PC-3 (cell line): Measurements from ENCODE around the gene ALOX15B. TPM values are rescaled to one million over a fixed set of nuclear protein-coding genes. Genes with fewer than 3 reads are reported as not detected.
"Not testable (repeated sequence)": the region's sequence is repeated elsewhere in the genome, so short reads cannot be mapped to it uniquely, and the experiment has no call there.

Experiments
- ATAC-seq: fragments of 200-7000 bp; cut with Tn5 transposase; 2 replicates; pipeline ENCODE4 v1.9.1; 2020; ENCODE audit warnings: mild to moderate bottlenecking, moderate library complexity
- BruUV-seq: library from RNA; stranded (reverse); fragments of 400-500 nt; replicated peaks from 2 replicates; lab custom pipeline; 2021; lab: Mats Ljungman, UMichigan
- CTCF ChIA-PET: fragments of 300-600 bp; sonication (Branson Sonifier 250); formaldehyde crosslinking; loops from one replicate; lab custom pipeline; 2022; ENCODE audit warnings: antibody characterized with exemption; lab: Charles Lee
- POLR2A ChIA-PET: fragments of 300-600 bp; sonication (Branson Sonifier 250); formaldehyde crosslinking; loops from one replicate; lab custom pipeline; 2022; ENCODE audit warnings: antibody characterized with exemption; ENCODE audit not compliant: unreplicated experiment; lab: Charles Lee
- DNase-seq: peaks from one replicate; pipeline ENCODE4 v3.0.0-alpha.2; 2015
- H2AFZ ChIP-seq: fragments of 300-600 bp; sonication (generic); 2 replicates; pipeline ENCODE4 v1.6.0; 2016; ENCODE audit warnings: antibody characterized with exemption, low read length
- H3F3A ChIP-seq: fragments of 300-600 bp; sonication (generic); one replicate; pipeline ENCODE4 v1.6.0; 2017; ENCODE audit warnings: antibody characterized with exemption, low read length, control low read depth, mild to moderate bottlenecking; ENCODE audit not compliant: unreplicated experiment
- H3K27ac ChIP-seq: fragments of 300-600 bp; sonication (generic); 2 replicates; pipeline ENCODE4 v1.5.1; 2016; ENCODE audit warnings: mild to moderate bottlenecking, low read length
- H3K27me3 ChIP-seq: fragments of 300-600 bp; sonication (generic); 2 replicates; pipeline ENCODE4 v1.6.1; 2016; ENCODE audit warnings: low read length, mixed read lengths
- H3K36me3 ChIP-seq: fragments of 300-600 bp; sonication (generic); 2 replicates; pipeline ENCODE4 v1.6.1; 2016; ENCODE audit warnings: low read depth, mixed run types, low read length, mixed read lengths
- H3K4me1 ChIP-seq: fragments of 300-600 bp; sonication (generic); 2 replicates; pipeline ENCODE4 v1.5.1; 2016; ENCODE audit warnings: low read length; ENCODE audit not compliant: insufficient read depth
- H3K4me2 ChIP-seq: fragments of 300-600 bp; sonication (generic); 2 replicates; pipeline ENCODE4 v1.6.0; 2016; ENCODE audit warnings: low read length
- H3K4me3 ChIP-seq: fragments of 300-600 bp; sonication (generic); 2 replicates; pipeline ENCODE4 v1.5.1; 2016; ENCODE audit warnings: mild to moderate bottlenecking, low read length, mixed read lengths
- H3K79me2 ChIP-seq: fragments of 300-600 bp; sonication (generic); 2 replicates; pipeline ENCODE4 v1.6.1; 2017; ENCODE audit warnings: low read length, mixed read lengths
- H3K9ac ChIP-seq: fragments of 300-600 bp; sonication (generic); 2 replicates; pipeline ENCODE4 v1.6.0; 2016; ENCODE audit warnings: mild to moderate bottlenecking, low read length
- H3K9me2 ChIP-seq: fragments of 300-600 bp; sonication (generic); replicated peaks from 2 replicates; pipeline ENCODE4 v1.6.1; 2016; ENCODE audit warnings: mixed run types, low read length, mixed read lengths
- H3K9me3 ChIP-seq: fragments of 300-600 bp; sonication (generic); 2 replicates; pipeline ENCODE4 v1.6.1; 2016; ENCODE audit warnings: low read length, mixed read lengths
- H4K20me1 ChIP-seq: fragments of 300-600 bp; sonication (generic); 2 replicates; pipeline ENCODE4 v1.6.1; 2016; ENCODE audit warnings: low read length, mixed read lengths
- EZH2 ChIP-seq: fragments of 300-600 bp; sonication (generic); IDR thresholded peaks from one replicate; pipeline ENCODE4 v1.6.1; 2017; ENCODE audit warnings: antibody characterized with exemption, mild to moderate bottlenecking, low read length; ENCODE audit not compliant: unreplicated experiment
- EZH2phosphoT487 ChIP-seq: fragments of 300-600 bp; sonication (generic); IDR thresholded peaks from 2 replicates; pipeline ENCODE4 v1.6.1; 2018; ENCODE audit warnings: mild to moderate bottlenecking, antibody characterized with exemption, low read length, borderline replicate concordance
- intact Hi-C: fragments of 100-400 bp; cut with micrococcal nuclease; formaldehyde crosslinking; loops from 2 replicates; pipeline ENCODE4 v1.9.0; 2023
- total RNA-seq: library from RNA; depleted of rRNA; stranded (reverse); fragments of >200 nt; gene quantifications from 2 replicates; pipeline ENCODE4 v1.2.3, GENCODE V29; 2014
- TF ChIP-seq, protein P1 (sequence below): fragments of 300-600 bp; sonication (generic); conservative IDR thresholded peaks from 2 replicates; pipeline ENCODE4 v1.5.1; 2017; ENCODE audit warnings: antibody characterized with exemption, low read depth, mild to moderate bottlenecking, low read length

ALOX15B gene
- total RNA-seq, 1 experiment from 2014 or later, result not detected

DNA sequence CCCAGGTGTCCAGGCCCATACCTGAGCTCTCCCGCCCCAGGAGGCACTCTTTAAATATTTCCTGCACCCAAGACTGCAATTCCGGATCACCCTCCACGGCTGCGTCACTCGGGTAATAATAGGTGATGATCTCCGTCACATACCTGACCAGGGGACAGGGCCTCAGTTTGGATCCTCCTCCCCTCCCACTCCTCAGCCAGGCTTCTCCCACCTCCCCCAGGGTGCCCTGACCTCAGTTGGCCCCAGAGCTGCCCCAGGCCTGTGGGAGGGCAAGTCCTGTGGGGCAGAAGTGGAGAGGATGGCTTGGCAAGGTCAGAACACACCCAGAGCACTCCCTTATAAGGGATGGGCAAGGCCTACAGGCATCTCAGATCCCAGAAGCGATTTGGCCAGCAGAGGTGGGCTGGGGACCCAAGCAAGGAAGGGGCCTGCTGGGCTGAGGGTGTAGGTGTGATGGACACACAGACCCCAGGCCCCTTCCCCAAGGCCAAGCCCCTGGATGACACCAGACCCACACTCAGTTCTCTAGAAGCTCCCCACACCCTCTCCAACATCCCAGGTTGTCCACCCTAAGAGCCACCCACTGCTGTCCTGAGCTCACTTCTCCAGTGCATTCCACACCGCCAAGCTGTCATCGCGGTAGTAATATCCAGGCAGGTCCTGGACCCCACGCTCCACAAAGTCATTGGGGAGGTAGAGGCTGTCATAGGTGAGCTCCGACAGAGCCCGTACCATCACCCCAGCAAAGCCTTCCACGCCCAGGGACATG lies 36.9 kb downstream of the ALOX15B start:
- Histone ChIP-seq H3K27ac (no peak overlapping the region), H4K20me1 (no peaks in the 10 kb centered on the region), H2AFZ (no peak overlapping the region), H3K79me2 (no peaks in the 10 kb centered on the region), H3K9me3 (no peaks in the 10 kb centered on the region), H3K9me2 (no peaks in the 10 kb centered on the region), H3K36me3 (no peaks in the 10 kb centered on the region), H3K4me3 (no peak overlapping the region), H3K4me2 (no peak overlapping the region), H3F3A (no peaks in the 10 kb centered on the region), H3K9ac (no peak overlapping the region), H3K27me3 (peaks cover 30% of the 10 kb centered on the region), H3K4me1 (peaks cover 10% of the 10 kb centered on the region; the same call in 1 of the 2 replicates)
- CTCF ChIA-PET, result no interaction called here
- ATAC-seq (no peak), DNase-seq (no peak)
- POLR2A ChIA-PET, result no interaction called here
- TF ChIP-seq, protein P1, sequence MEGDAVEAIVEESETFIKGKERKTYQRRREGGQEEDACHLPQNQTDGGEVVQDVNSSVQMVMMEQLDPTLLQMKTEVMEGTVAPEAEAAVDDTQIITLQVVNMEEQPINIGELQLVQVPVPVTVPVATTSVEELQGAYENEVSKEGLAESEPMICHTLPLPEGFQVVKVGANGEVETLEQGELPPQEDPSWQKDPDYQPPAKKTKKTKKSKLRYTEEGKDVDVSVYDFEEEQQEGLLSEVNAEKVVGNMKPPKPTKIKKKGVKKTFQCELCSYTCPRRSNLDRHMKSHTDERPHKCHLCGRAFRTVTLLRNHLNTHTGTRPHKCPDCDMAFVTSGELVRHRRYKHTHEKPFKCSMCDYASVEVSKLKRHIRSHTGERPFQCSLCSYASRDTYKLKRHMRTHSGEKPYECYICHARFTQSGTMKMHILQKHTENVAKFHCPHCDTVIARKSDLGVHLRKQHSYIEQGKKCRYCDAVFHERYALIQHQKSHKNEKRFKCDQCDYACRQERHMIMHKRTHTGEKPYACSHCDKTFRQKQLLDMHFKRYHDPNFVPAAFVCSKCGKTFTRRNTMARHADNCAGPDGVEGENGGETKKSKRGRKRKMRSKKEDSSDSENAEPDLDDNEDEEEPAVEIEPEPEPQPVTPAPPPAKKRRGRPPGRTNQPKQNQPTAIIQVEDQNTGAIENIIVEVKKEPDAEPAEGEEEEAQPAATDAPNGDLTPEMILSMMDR, result no peak
- TF ChIP-seq EZH2 (no peak), EZH2phosphoT487 (no peak)
- intact Hi-C loops, result no loop called here
- BruUV-seq, result no TSS peak

DNA sequence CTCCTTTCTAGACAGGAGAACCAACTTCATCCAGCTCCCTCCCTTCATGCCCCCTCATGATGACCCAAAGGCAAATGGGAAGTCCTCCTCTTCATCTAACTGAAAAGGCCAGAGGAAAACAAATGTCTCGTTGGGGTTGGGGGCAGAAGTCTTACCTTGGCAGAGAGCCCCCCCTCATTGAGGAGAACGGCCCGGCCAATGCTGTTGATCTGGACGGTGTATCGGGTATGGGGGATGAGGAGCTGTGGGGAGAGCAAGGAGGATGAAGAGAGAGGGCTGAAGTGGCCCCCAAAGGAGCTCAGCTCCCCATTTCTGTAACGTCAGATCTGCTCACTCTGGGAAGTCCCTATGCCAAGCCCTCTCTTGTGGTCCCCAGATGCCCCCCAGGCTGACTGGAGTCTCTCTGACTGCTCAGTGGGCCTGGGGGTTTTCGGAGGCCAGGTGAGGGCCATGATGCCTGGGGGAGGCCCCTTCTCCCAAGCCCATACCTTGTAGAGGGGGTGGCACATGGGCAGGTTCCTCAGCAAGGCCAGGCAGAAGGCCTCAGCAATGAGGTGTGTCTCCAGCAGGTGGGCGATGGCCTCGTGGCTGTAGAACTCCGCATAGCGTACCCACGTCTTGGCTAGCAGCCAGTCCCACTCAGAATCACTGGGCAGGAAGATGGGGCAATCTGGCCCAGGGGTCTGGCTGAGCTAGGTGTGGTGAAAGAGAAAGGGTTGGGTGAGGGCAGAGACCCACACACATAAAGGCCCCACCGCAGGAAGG lies 37.8 kb downstream of the ALOX15B start:
- H3K4me1 ChIP-seq, result peaks cover 10% of the 10 kb centered on the region; the same call in 1 of the 2 replicates
- BruUV-seq, result no TSS peak
- H3K27me3 ChIP-seq, result peaks cover 27% of the 10 kb centered on the region
- CTCF ChIA-PET, result interaction anchor here (0.6 kb wide), 1 partner anchor 15 kb away, joined by 3 read pairs; no protein-coding TSS in a partner anchor
- H3K79me2 ChIP-seq, result no peaks in the 10 kb centered on the region
- no peaks in the 10 kb centered on the region for H3F3A ChIP-seq
- ATAC-seq (no peak), DNase-seq (no peak)
- no peak overlapping the region for H3K27ac ChIP-seq
- POLR2A ChIA-PET, result no interaction called here
- intact Hi-C loops, result no loop called here
- no peak overlapping the region for H3K4me2 ChIP-seq
- H3K4me3 ChIP-seq, result no peak overlapping the region
- no peaks in the 10 kb centered on the region for H4K20me1 ChIP-seq
- H2AFZ ChIP-seq, result no peak overlapping the region
- no peak overlapping the region for H3K9ac ChIP-seq
- no peaks in the 10 kb centered on the region for H3K36me3 ChIP-seq
- no peak for TF ChIP-seq EZH2phosphoT487
- H3K9me2 ChIP-seq, result no peaks in the 10 kb centered on the region
- no peaks in the 10 kb centered on the region for H3K9me3 ChIP-seq

DNA sequence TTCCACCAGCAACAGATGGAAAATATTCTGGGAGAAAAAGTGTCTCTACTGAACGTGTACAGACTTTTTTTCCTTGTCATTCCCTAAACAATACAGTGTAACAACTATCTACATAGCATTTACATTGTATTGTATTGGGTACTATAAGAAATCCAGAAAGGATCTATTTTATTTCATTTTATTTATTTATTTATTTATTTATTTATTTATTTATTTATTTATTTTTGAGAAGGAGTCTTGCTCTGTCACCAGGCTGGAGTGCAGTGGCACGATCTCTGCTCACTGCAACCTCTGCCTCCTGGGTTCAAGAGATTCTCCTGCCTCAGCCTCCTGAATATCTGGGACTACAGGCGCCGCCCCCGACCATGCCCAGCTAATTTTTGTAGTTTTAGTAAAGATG lies 39.1 kb downstream of the ALOX15B start:
- ATAC-seq, BruUV-seq, H3K4me1 ChIP-seq, H3K9me3 ChIP-seq, H3K36me3 ChIP-seq, DNase-seq, H2AFZ ChIP-seq, H3K4me2 ChIP-seq, H3K9me2 ChIP-seq, intact Hi-C loops, CTCF ChIA-PET, H3F3A ChIP-seq, H4K20me1 ChIP-seq, H3K9ac ChIP-seq, H3K4me3 ChIP-seq, H3K27ac ChIP-seq, H3K79me2 ChIP-seq, POLR2A ChIA-PET: not testable (repeated sequence)
- H3K27me3 ChIP-seq, result peaks cover 14% of the 10 kb centered on the region
